ENCODE results near the gene HIVEP2.

HIVEP2 gene

DNA sequence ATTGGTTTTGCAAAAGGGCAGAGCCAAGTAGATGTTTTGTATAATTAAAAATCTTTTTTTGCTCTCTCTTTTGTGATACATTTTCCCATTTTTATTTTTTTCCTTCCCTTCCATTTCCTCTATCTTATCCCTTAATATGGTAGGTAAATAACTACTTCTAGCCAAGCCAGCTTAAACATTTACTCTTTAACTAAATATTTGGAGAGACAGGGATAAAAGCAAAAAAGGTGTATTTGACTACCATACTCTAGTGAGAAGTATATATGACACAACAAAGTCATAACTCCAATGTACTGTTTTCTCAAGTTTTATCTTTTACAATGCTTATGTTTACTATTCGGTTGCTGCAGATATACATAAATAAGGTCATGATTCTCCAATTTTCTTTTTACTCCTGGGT lies 154.7 kb downstream of the HIVEP2 start:
- DNase-seq (ENCODE audit: extremely low read depth, low read depth): no peak
- TF ChIP-seq, protein P1, sequence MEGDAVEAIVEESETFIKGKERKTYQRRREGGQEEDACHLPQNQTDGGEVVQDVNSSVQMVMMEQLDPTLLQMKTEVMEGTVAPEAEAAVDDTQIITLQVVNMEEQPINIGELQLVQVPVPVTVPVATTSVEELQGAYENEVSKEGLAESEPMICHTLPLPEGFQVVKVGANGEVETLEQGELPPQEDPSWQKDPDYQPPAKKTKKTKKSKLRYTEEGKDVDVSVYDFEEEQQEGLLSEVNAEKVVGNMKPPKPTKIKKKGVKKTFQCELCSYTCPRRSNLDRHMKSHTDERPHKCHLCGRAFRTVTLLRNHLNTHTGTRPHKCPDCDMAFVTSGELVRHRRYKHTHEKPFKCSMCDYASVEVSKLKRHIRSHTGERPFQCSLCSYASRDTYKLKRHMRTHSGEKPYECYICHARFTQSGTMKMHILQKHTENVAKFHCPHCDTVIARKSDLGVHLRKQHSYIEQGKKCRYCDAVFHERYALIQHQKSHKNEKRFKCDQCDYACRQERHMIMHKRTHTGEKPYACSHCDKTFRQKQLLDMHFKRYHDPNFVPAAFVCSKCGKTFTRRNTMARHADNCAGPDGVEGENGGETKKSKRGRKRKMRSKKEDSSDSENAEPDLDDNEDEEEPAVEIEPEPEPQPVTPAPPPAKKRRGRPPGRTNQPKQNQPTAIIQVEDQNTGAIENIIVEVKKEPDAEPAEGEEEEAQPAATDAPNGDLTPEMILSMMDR (IDR thresholded peaks at IDR 0.05; ENCODE audit: low read depth, low read length, missing control alignments): no peak
- no peak overlapping the region for H3K4me3 ChIP-seq (replicated peaks; ENCODE audit: low read depth, low read length)

DNA sequence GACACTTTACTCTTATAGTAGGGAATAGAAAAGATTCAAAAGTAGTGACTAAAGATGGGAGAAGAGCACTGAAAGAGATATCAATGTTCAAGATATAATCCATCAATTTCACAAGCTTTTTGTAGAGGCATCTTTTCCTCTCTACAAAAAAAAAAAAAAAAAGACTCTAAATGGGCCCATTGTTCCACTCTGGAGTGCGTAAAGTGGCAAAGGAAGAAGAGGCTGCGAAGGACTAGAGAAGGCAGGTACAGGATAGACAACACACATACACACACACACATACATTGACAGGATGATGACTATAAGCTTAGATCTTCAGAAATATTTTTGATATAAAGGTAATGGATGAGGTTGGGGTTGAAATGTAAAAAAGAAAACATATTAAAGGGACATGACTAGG lies 157.6 kb downstream of the HIVEP2 start:
- TF ChIP-seq, protein P1 (IDR thresholded peaks at IDR 0.05; ENCODE audit: low read depth, low read length, missing control alignments): no peak
- no peak overlapping the region for H3K4me3 ChIP-seq (replicated peaks; ENCODE audit: low read depth, low read length)
- DNase-seq (ENCODE audit: extremely low read depth, low read depth): no peak

DNA sequence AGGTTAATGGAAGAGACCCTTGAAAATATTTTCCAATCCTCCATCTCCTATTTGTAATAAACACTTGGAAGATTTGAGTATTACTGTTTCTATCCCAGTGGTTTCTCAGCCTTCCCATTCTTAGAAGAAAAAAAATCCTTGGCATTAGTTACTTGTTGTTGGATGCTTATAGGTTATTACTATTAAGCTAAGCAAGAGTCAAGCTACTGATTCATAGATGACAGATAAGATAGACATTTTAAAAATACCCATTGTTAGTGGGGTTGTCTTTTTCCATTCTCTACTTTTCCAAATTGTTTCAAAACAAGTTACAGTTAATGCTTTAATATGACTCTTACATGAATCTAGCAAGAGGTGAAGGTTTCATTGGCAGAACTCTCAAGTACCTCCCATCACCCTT lies 158.5 kb downstream of the HIVEP2 start:
- no peak overlapping the region for H3K4me3 ChIP-seq (replicated peaks; ENCODE audit: low read depth, low read length)
- TF ChIP-seq, protein P1 (IDR thresholded peaks at IDR 0.05; ENCODE audit: low read depth, low read length, missing control alignments): no peak
- no peak for DNase-seq (ENCODE audit: extremely low read depth, low read depth)

DNA sequence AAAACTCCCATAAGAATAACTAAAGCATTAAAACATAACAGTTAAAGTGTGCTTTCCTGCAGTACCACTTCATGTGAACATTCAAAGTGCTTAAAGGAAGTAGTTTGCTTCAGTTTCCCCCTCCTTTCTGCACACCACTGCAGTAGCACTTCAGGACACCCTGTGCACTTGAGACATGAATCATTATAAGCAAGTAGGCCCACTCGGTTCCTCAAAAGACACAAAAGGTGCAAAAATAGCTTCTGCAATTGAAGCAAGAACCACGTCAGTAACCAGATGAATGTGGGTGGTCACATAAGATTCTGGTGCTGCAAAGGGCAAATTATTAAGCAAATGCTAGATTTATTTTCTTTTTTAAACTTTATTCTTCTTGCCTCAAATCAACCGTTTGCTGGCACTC lies 160.6 kb downstream of the HIVEP2 start:
- no peak overlapping the region for H3K4me3 ChIP-seq (replicated peaks; ENCODE audit: low read depth, low read length)
- DNase-seq (ENCODE audit: extremely low read depth, low read depth): no peak
- TF ChIP-seq, protein P1 (IDR thresholded peaks at IDR 0.05; ENCODE audit: low read depth, low read length, missing control alignments): no peak

DNA sequence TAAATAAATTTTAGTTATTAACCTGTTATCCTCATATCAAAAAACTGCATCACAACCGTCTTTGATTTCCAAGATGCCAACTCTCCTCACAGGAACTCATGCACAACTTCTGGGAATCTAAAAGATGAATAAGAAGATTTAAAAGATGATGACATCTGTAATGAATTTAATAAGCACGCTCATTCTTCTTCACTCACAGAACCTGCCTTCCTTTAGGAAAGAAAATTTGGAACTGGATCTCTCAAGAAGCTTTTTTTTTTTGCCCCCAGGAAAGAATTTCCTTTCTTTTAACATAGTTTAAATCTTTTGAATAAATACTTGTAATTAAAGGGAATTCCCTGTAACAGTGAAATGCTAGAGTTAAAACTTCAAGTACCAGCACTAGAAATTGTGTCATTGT lies 161.5 kb downstream of the HIVEP2 start:
- TF ChIP-seq, protein P1 (IDR thresholded peaks at IDR 0.05; ENCODE audit: low read depth, low read length, missing control alignments): no peak
- DNase-seq (ENCODE audit: extremely low read depth, low read depth): no peak
- no peak overlapping the region for H3K4me3 ChIP-seq (replicated peaks; ENCODE audit: low read depth, low read length)

DNA sequence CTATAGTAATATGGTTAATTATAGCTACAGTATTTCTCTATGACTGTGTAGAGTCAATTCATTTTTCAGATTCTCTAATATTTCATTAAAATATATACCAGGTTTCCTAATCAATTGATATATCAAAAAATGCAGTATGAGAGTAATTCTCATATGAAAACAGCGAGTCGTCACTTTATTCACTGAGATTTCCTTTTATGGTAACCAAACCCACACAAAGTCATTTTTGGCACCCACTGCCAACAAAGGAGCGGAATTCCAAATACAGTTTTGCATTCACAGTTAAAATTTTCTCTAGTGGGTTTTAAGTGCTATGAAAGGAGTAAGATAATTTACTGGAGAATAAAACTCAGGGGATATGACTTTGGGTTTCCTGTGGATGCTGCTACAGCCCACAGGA lies 163.8 kb downstream of the HIVEP2 start:
- H3K4me3 ChIP-seq (replicated peaks; ENCODE audit: low read depth, low read length): no peak overlapping the region
- TF ChIP-seq, protein P1 (IDR thresholded peaks at IDR 0.05; ENCODE audit: low read depth, low read length, missing control alignments): no peak
- DNase-seq (ENCODE audit: extremely low read depth, low read depth): no peak

DNA sequence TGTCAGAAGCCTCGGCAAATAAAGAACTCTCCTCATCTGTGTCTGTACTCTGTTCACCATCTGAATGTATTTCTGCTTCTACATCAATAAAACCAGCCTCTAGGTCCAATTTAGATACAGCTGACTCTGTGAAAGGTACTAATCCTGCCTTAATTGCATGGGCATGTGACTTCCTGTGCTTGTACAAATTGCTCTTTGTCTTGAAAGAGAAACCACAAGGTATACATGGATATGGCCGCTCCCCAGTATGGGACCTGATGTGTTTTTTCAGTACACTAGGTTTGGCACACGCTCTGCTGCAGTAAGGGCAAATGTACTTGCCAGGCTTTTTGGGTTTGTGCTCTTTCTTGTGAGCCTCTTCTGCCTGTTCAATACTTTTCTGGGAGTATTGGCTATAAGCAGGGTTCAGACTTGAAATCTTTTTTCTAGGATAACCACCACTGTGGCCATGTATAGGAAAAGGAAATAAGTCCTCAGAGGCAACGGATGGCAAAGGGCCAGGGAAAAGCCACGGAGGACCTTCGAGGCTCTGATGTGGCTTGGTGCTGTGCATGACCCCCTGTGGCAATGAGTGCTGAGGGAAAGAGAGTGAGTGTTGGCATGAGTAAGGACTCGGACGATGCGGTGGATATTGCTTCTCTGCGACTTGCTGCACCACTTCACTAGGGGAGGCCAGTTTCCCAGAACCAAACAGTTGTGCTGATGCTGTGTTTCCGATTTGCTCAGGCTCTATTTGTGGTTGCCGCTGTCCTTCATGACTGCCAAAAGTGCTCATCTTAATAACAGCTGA lies 170.9 kb downstream of the HIVEP2 start:
- H3K4me3 ChIP-seq (replicated peaks; ENCODE audit: low read depth, low read length): no peak overlapping the region
- DNase-seq (ENCODE audit: extremely low read depth, low read depth): no peak
- TF ChIP-seq, protein P1 (IDR thresholded peaks at IDR 0.05; ENCODE audit: low read depth, low read length, missing control alignments): no peak

All from HFF-Myc (cell line).